ENCODE data around the gene SCYGR7.

Gene SCYGR7

DNA sequence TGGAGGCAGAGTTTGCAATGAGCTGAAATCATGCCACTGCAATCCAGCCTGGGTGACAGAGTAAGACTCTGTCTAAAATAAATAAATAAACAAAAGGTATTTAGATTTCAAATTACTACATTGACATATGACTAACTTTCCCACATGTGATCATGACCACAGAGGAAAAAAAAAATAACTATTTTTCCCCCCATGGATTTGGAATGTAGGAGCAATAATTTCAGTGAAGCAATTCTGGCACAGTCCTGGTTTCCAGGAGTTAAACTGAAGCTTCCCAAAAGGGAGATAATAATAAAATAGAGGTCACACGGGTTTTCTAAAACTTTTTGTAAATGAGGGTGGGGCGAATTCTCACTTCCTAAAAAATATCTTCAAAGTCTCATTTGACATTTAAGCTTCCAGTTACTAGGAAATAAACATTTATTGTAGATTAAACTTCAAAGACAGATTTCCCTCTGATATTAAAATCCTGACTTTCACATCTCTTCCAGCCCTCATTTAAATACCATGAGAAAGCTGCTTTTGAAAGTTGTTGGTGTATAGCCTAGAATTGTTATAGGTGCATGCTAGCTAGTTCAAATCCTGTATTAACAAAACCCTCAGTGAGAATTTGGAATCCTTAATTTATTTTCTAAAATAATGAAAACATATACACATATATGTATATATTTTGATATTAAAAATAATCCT, 31.0 kb upstream of the SCYGR7 start:
- H3K79me2 ChIP-seq (ENCODE audit: insufficient read depth, low read length) = no peaks in the 10 kb centered on the region
- no peak for TF ChIP-seq EZH2phosphoT487 (conservative IDR thresholded peaks at IDR 0.05; ENCODE audit: low read length)
- TF ChIP-seq, protein P1, sequence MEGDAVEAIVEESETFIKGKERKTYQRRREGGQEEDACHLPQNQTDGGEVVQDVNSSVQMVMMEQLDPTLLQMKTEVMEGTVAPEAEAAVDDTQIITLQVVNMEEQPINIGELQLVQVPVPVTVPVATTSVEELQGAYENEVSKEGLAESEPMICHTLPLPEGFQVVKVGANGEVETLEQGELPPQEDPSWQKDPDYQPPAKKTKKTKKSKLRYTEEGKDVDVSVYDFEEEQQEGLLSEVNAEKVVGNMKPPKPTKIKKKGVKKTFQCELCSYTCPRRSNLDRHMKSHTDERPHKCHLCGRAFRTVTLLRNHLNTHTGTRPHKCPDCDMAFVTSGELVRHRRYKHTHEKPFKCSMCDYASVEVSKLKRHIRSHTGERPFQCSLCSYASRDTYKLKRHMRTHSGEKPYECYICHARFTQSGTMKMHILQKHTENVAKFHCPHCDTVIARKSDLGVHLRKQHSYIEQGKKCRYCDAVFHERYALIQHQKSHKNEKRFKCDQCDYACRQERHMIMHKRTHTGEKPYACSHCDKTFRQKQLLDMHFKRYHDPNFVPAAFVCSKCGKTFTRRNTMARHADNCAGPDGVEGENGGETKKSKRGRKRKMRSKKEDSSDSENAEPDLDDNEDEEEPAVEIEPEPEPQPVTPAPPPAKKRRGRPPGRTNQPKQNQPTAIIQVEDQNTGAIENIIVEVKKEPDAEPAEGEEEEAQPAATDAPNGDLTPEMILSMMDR (IDR thresholded peaks at IDR 0.05; ENCODE audit: insufficient read depth, low read length, poor library complexity, severe bottlenecking) = no peak
- no peaks in the 10 kb centered on the region for H4K20me1 ChIP-seq (ENCODE audit: low read depth, low read length)
- no peak overlapping the region for H3K4me2 ChIP-seq (ENCODE audit: low read depth, low read length, poor library complexity, severe bottlenecking)
- no peaks in the 10 kb centered on the region for H3F3A ChIP-seq (ENCODE audit: insufficient read depth)
- no peaks in the 10 kb centered on the region for H3K36me3 ChIP-seq (ENCODE audit: low read length)
- H3K9me3 ChIP-seq (ENCODE audit: insufficient read depth, low read length) = no peaks in the 10 kb centered on the region
- no peaks in the 10 kb centered on the region; the same call in 1 of the 2 replicates for H3K27me3 ChIP-seq (ENCODE audit: low read length)
- H2AFZ ChIP-seq (ENCODE audit: low read depth, low read length, severe bottlenecking) = no peak overlapping the region
- no peak overlapping the region for H3K27ac ChIP-seq (ENCODE audit: low read depth, low read length)
- no peaks in the 10 kb centered on the region for H3K9me2 ChIP-seq (replicated peaks; ENCODE audit: insufficient read depth, low read length)
- no peak overlapping the region for H3K4me3 ChIP-seq (ENCODE audit: insufficient read depth, low read length, poor library complexity, severe bottlenecking)
- H3K9ac ChIP-seq (ENCODE audit: low read length) = no peak overlapping the region

DNA sequence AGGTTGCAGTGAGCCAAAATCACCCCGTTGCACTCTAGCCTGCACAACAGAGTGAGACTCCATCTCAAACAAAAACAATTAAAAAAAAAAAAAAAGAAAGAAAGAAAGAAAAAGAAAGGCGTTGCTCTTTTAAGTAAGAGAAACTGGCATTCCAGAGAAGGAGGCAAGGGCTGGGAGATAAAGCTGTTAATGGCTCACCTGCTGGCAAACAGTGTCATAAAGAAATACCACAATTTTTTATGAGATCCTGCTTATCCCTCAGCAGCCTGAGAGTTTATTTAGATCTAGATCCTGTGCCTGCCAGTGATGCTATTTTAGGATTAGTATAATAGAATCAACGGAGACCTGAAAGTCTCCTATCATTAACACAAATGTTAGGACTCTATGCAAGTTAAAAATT, 26.6 kb upstream of the SCYGR7 start:
- Histone ChIP-seq H3K4me2 (ENCODE audit: low read depth, low read length, poor library complexity, severe bottlenecking) (no peak overlapping the region), H3K4me3 (ENCODE audit: insufficient read depth, low read length, poor library complexity, severe bottlenecking) (no peak overlapping the region), H3K36me3 (ENCODE audit: low read length) (no peaks in the 10 kb centered on the region), H4K20me1 (ENCODE audit: low read depth, low read length) (no peaks in the 10 kb centered on the region), H3F3A (ENCODE audit: insufficient read depth) (no peaks in the 10 kb centered on the region), H3K27ac (ENCODE audit: low read depth, low read length) (no peak overlapping the region), H3K9me2 (replicated peaks; ENCODE audit: insufficient read depth, low read length) (no peaks in the 10 kb centered on the region), H3K27me3 (ENCODE audit: low read length) (no peaks in the 10 kb centered on the region), H3K9ac (ENCODE audit: low read length) (no peak overlapping the region), H3K79me2 (ENCODE audit: insufficient read depth, low read length) (no peaks in the 10 kb centered on the region), H3K9me3 (ENCODE audit: insufficient read depth, low read length) (no peaks in the 10 kb centered on the region), H2AFZ (ENCODE audit: low read depth, low read length, severe bottlenecking) (no peak overlapping the region)
- TF ChIP-seq EZH2phosphoT487 (conservative IDR thresholded peaks at IDR 0.05; ENCODE audit: low read length) = no peak
- TF ChIP-seq, protein P1 (IDR thresholded peaks at IDR 0.05; ENCODE audit: insufficient read depth, low read length, poor library complexity, severe bottlenecking) = no peak

DNA sequence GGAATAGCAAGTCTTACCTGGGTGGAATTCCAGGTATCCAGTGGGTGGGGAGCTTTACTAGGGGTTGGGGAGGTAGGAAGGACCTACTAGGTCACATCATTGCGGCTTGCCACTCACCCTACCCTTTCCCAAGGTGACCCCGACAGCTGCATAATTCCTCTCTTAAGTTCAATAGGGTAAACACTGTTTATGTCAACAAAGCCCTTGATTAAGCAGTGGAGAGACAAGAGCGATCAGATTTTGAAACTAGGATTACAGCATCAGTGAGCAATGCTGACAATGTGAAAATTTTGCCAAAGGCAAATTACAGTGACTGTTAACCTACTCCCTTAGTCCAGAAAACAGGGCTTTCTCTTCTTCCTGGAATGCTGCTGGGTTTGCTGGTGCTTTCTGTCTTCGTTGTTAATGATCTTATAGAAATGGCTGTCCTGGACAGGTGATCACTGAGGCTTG, 24.8 kb upstream of the SCYGR7 start:
- Histone ChIP-seq H3K9ac (ENCODE audit: low read length) (no peak overlapping the region), H3K36me3 (ENCODE audit: low read length) (no peaks in the 10 kb centered on the region), H3K27me3 (ENCODE audit: low read length) (no peaks in the 10 kb centered on the region), H3K9me2 (replicated peaks; ENCODE audit: insufficient read depth, low read length) (no peaks in the 10 kb centered on the region), H3K4me3 (ENCODE audit: insufficient read depth, low read length, poor library complexity, severe bottlenecking) (no peak overlapping the region), H3K9me3 (ENCODE audit: insufficient read depth, low read length) (no peaks in the 10 kb centered on the region), H3K27ac (ENCODE audit: low read depth, low read length) (no peak overlapping the region), H3K79me2 (ENCODE audit: insufficient read depth, low read length) (no peaks in the 10 kb centered on the region), H3F3A (ENCODE audit: insufficient read depth) (no peaks in the 10 kb centered on the region), H4K20me1 (ENCODE audit: low read depth, low read length) (no peaks in the 10 kb centered on the region), H3K4me2 (ENCODE audit: low read depth, low read length, poor library complexity, severe bottlenecking) (no peak overlapping the region), H2AFZ (ENCODE audit: low read depth, low read length, severe bottlenecking) (no peak overlapping the region)
- TF ChIP-seq, protein P1 (IDR thresholded peaks at IDR 0.05; ENCODE audit: insufficient read depth, low read length, poor library complexity, severe bottlenecking) = no peak
- no peak for TF ChIP-seq EZH2phosphoT487 (conservative IDR thresholded peaks at IDR 0.05; ENCODE audit: low read length)

Measured in SU-DHL-6 (cell line).